Measurements from ENCODE around the gene BICD2. TPM values are rescaled to one million over a fixed set of nuclear protein-coding genes. Genes with fewer than 3 reads are reported as not detected.

The BICD2 gene
- total and polyA plus RNA-seq, 10 donors: 9.4 to 55.7 (median 35.9) TPM

DNA sequence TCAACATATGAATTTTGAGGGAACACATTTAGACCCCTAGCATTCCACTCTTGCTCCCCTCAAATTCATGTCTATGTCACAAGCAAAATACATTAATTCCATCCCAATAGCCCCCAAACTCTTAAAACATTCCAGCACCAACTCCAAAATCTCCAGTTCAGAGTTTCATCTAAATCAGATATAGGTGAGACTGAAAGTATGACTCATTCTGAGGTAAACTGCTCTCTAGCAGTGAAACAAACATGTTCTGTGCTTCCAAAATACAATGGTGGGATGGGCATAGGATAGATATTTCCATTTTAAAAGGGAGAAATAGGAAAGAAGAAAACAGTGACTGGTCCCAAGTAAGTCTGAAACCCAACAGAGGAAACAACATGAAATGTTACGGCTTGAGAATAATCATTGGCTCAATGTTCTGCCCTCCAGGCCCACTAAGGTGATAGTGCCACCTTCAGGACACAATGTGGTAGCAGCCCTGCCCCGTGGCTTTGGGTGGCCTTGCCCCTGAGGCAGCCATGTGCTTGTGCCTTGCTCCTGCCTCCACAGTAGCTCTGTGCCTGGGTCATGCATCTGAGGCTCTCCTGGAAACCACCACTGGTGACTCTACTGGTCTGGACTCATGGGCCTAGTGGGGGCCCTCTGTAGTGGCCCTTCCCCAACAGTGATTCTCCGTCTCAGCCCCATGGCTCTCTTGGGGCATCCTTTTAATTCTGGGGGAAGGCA, 58.3 kb downstream of the BICD2 start:
- Histone ChIP-seq H3K36me3 (peaks cover 0 to 39% (median 15%) of the 10 kb centered on the region in 6 donors), H3K27me3 (replicated peaks in 1 of 7) (no peaks in the 10 kb centered on the region), H3K27ac (no peak overlapping the region), H3K9me3 (no peaks in the 10 kb centered on the region), H3K4me3 (no peak overlapping the region), H3K4me1 (peaks cover 3 to 14% (median 4%) of the 10 kb centered on the region in 6 donors)
- 49 to 56% (median 55%) methylated on average over 3 of the region's 3 CpGs for WGBS, 5 donors
- TF ChIP-seq POLR2A (IDR thresholded peaks at IDR 0.05): no peak
- peak in 2 of 3 donors; percentile 41 to 61 for TF ChIP-seq POLR2AphosphoS5 (IDR thresholded peaks at IDR 0.05)
- TF ChIP-seq, protein P1, sequence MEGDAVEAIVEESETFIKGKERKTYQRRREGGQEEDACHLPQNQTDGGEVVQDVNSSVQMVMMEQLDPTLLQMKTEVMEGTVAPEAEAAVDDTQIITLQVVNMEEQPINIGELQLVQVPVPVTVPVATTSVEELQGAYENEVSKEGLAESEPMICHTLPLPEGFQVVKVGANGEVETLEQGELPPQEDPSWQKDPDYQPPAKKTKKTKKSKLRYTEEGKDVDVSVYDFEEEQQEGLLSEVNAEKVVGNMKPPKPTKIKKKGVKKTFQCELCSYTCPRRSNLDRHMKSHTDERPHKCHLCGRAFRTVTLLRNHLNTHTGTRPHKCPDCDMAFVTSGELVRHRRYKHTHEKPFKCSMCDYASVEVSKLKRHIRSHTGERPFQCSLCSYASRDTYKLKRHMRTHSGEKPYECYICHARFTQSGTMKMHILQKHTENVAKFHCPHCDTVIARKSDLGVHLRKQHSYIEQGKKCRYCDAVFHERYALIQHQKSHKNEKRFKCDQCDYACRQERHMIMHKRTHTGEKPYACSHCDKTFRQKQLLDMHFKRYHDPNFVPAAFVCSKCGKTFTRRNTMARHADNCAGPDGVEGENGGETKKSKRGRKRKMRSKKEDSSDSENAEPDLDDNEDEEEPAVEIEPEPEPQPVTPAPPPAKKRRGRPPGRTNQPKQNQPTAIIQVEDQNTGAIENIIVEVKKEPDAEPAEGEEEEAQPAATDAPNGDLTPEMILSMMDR (IDR thresholded peaks at IDR 0.05 in 8 of 11, conservative IDR thresholded peaks at IDR 0.05 in 3 of 11): peak in 9 of 11 experiments; percentile 17 to 75 (median 58)
- intact Hi-C loops (cut with DNase I; ENCODE audit: low total_unique reads): no loop called here
- DNase-seq: no peak

DNA sequence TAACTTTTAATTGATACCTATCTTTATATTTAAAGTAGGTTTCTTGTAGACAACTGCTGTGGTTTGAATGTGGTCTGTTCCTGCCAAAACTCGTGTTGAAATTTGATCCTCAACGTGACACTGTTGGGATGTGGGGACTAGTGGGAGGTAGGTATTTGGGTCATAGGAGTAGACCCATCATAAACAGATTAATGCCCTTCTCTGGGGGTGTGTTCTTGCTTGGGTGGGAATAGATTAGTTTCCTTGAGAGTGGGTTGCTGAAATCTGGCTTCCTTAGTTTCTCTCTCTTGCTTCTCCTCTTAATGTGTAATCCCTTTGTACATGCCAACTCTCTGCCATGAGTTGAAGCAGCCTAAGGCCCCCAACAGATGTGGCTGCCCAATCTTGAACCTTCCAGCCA, 60.1 kb downstream of the BICD2 start:
- peaks cover 0 to 8% (median 0%) of the 10 kb centered on the region in 6 donors for H3K4me1 ChIP-seq
- no peak for DNase-seq
- H3K9me3 ChIP-seq: no peaks in the 10 kb centered on the region
- WGBS, 5 donors: 63 to 77% (median 73%) methylated on average over 2 of the region's 2 CpGs
- TF ChIP-seq, protein P1 (IDR thresholded peaks at IDR 0.05 in 8 of 11, conservative IDR thresholded peaks at IDR 0.05 in 3 of 11): no peak
- TF ChIP-seq POLR2AphosphoS5 (IDR thresholded peaks at IDR 0.05) (no peak), POLR2A (IDR thresholded peaks at IDR 0.05) (no peak)
- no peaks in the 10 kb centered on the region for H3K27me3 ChIP-seq (replicated peaks in 1 of 7)
- intact Hi-C loops (cut with DNase I; ENCODE audit: low total_unique reads): no loop called here
- peaks cover 0 to 21% (median 6%) of the 10 kb centered on the region in 6 donors for H3K36me3 ChIP-seq
- no peak overlapping the region for H3K4me3 ChIP-seq
- no peak overlapping the region for H3K27ac ChIP-seq

DNA sequence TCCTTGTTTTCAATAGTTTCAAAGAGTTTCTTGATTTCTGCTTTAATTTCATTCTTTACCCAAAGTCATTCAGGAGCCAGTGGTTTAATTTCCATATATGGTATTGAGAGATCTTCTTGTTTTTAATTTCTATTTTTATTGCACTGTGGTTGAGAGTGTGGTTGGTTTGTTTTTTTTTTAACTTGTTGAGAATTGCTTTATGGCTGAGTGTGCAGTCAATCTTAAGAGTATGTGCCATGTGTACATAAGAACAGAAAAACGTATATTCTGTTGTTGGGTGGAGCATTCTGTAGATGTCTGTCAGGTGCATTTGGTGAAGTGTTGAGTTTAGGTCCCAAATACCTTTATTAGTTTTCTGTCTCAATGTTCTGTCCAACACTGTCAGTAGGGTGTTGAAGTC, 68.0 kb downstream of the BICD2 start:
- no peaks in the 10 kb centered on the region for H3K36me3 ChIP-seq
- no peak overlapping the region for H3K27ac ChIP-seq
- intact Hi-C loops (cut with DNase I; ENCODE audit: low total_unique reads): no loop called here
- no peak for DNase-seq
- H3K9me3 ChIP-seq: peaks cover 0 to 65% (median 55%) of the 10 kb centered on the region in 8 donors
- no peaks in the 10 kb centered on the region for H3K4me1 ChIP-seq
- H3K27me3 ChIP-seq (replicated peaks in 1 of 7): no peaks in the 10 kb centered on the region
- TF ChIP-seq, protein P1 (IDR thresholded peaks at IDR 0.05 in 8 of 11, conservative IDR thresholded peaks at IDR 0.05 in 3 of 11): no peak
- no peak for TF ChIP-seq POLR2AphosphoS5 (IDR thresholded peaks at IDR 0.05)
- no peak for TF ChIP-seq POLR2A (IDR thresholded peaks at IDR 0.05)
- no peak overlapping the region for H3K4me3 ChIP-seq
- WGBS, 5 donors: 39 to 73% (median 62%) methylated on average over 1 of the region's 1 CpG

DNA sequence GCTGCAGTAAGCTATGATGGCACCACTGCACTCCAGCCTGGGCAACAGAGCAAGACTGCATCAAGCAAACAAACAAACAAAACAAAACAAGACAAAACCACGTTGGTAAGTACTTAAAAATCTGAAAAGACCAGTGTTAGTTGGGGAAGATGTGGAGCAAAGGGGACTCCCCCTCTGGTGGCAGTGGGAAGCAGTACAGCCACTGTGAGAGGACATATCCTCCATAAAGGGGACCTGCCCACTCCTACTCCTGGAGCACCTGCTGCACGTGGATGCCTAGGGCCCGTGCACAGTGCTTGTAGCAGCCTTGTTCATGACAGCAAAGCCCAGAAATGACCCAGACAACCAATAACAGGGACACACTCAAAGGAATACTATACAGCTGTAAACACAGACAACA, 77.7 kb downstream of the BICD2 start:
- H3K4me3 ChIP-seq: no peak overlapping the region
- H3K9me3 ChIP-seq: peaks cover 4 to 30% (median 27%) of the 10 kb centered on the region in 8 donors
- TF ChIP-seq, protein P1 (IDR thresholded peaks at IDR 0.05 in 8 of 11, conservative IDR thresholded peaks at IDR 0.05 in 3 of 11): peak in 1 of 11 experiments; percentile 7
- TF ChIP-seq POLR2AphosphoS5 (IDR thresholded peaks at IDR 0.05) (no peak), POLR2A (IDR thresholded peaks at IDR 0.05) (no peak)
- WGBS, 5 donors: 63 to 81% (median 73%) methylated on average over 3 of the region's 3 CpGs
- H3K27me3 ChIP-seq (replicated peaks in 1 of 7): no peaks in the 10 kb centered on the region
- DNase-seq: no peak
- intact Hi-C loops (cut with DNase I; ENCODE audit: low total_unique reads): no loop called here
- no peaks in the 10 kb centered on the region for H3K36me3 ChIP-seq
- H3K27ac ChIP-seq: no peak overlapping the region
- no peaks in the 10 kb centered on the region for H3K4me1 ChIP-seq
